HG02763 (cell line): ENCODE results near the gene KAT2A.
A peak's percentile ranks its signal among the peaks of the same experiment; 100 is the strongest.

Experiments used
- ATAC-seq: cut with Tn5 transposase; IDR thresholded peaks from one replicate; pipeline ENCODE4 v1.9.1; 2021; ENCODE audit warnings: mild to moderate bottlenecking, moderate library complexity; ENCODE audit not compliant: unreplicated experiment

Gene KAT2A

GRCh38 chr17:42116705-42117396, 4.3 kb downstream of the KAT2A start:
- ATAC-seq = no peak

- ATAC-seq = no peak
Measured at GRCh38 chr17:42114118-42114517, 7.0 kb downstream of the KAT2A start.

- ATAC-seq = no peak
Measured at GRCh38 chr17:42113293-42114069, 7.7 kb downstream of the KAT2A start.

- peak; percentile 53 for ATAC-seq
Measured at GRCh38 chr17:42112552-42113176, 8.5 kb downstream of the KAT2A start, which contains the start of gene DHX58. DHX58 (minus strand) TSS chr17:42112714; CDS start chr17:42111892, 822 bp downstream.

GRCh38 chr17:42111871-42112551, 9.2 kb downstream of the KAT2A start:
- peak; percentile 4 for ATAC-seq

- no peak for ATAC-seq
Measured at GRCh38 chr17:42111265-42111636, 9.9 kb downstream of the KAT2A start.

GRCh38 chr17:42110301-42111264, 10.6 kb downstream of the KAT2A start:
- ATAC-seq = no peak

GRCh38 chr17:42109086-42109485, 12.1 kb downstream of the KAT2A start:
- ATAC-seq = no peak

- ATAC-seq = peak; percentile 59
Measured at GRCh38 chr17:42107597-42108576, 13.3 kb downstream of the KAT2A start.

- ATAC-seq = no peak
Measured at GRCh38 chr17:42107124-42107523, 14.0 kb downstream of the KAT2A start.

- ATAC-seq = no peak
Measured at GRCh38 chr17:42106009-42106408, 15.2 kb downstream of the KAT2A start.

GRCh38 chr17:42104264-42104663, 16.9 kb downstream of the KAT2A start:
- ATAC-seq = no peak

- ATAC-seq = no peak
Measured at GRCh38 chr17:42103221-42103954, 17.8 kb downstream of the KAT2A start.

GRCh38 chr17:42101513-42102292, 19.5 kb downstream of the KAT2A start:
- no peak for ATAC-seq

- no peak for ATAC-seq
Measured at GRCh38 chr17:42098730-42099399, 22.3 kb downstream of the KAT2A start.

GRCh38 chr17:42097691-42098631, 23.2 kb downstream of the KAT2A start, which contains the start of gene ZNF385C:
ZNF385C (minus strand) TSS chr17:42098473; CDS start chr17:42063056, 35,417 bp downstream.
- no peak for ATAC-seq
